OCI-LY7 (cell line): ENCODE measurements around the gene AFDN.

Experiments used
- CTCF ChIP-seq: fragments of 200-600 bp; sonication (generic); conservative IDR thresholded peaks from 2 replicates; pipeline ENCODE4 v1.5.1; 2014; ENCODE audit warnings: mild to moderate bottlenecking, antibody characterized with exemption, low read length, moderate library complexity, mixed read lengths
- EZH2phosphoT487 ChIP-seq: fragments of 200-600 bp; sonication (generic); IDR thresholded peaks from 2 replicates; pipeline ENCODE4 v1.6.1; 2018; ENCODE audit warnings: low read depth, borderline replicate concordance, mild to moderate bottlenecking, mixed run types, antibody characterized with exemption, low read length, moderate library complexity, mixed read lengths

GRCh38 chr6:167819576-167819975 lies 7.1 kb upstream of the AFDN start:
- TF ChIP-seq CTCF: no peak
- no peak for TF ChIP-seq EZH2phosphoT487
